NCI-H1092 treated with DMSO at 0.1 percent for 48 hours (cell line): ENCODE measurements around the gene SEPTIN2.
"Not testable (repeated sequence)": the region's sequence is repeated elsewhere in the genome, so short reads cannot be mapped to it uniquely, and the experiment has no call there.

Experiments
- DNase-seq: peaks from one replicate; lab custom pipeline; 2025; lab: John Stamatoyannopoulos, UW

SEPTIN2 gene

GRCh38 chr2:241315879-241316631 lies at the start of gene SEPTIN2:
TSS of gene SEPTIN2 (plus strand) at chr2:241315925. CDS start at chr2:241324233, 8,308 bp downstream.
- DNase-seq, result peak; percentile 37

DNA sequence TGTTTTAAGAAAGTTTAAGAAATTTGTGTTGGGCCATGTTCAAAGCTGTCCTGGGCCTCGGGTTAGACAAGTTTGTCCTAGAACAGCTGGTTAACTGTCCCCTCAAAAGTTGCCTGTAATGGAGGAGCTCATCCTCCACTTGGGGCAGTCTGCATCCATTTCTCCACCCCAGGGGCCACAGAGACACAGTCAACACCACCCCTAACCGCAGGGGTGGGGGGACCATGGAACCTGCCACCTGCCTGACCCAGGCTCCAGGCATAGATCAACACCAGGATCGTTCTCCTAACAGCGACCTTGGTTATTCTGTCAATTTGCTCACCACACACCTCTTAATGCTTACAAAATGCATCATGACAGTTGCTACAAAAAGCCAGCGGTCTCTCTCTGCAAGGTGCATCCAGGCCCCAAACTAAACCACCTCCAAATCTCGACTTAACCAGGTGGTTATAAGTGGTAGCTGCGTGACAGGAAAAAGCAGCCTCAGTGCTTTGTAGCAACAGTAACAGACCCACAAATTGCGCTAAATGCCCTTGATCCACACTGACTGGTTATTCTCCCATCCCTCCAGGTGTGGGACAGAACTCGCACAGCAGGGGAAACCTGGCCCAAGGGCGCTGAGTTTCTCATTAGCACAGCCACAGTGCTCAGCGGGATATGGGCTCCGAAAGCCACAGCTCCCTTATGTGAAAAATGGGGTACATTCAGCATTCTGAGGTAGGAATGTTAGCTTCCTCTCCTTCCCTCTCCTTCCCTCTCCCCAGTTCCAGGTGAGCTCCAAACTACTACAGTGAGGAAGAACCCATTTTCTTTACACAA lies 48.3 kb upstream of the SEPTIN2 start:
- DNase-seq, result no peak

- DNase-seq, result no peak
Observed at GRCh38 chr2:241268306-241268705, 47.4 kb upstream of the SEPTIN2 start.

- no peak for DNase-seq
Observed at GRCh38 chr2:241268716-241269445, 46.8 kb upstream of the SEPTIN2 start.

DNA sequence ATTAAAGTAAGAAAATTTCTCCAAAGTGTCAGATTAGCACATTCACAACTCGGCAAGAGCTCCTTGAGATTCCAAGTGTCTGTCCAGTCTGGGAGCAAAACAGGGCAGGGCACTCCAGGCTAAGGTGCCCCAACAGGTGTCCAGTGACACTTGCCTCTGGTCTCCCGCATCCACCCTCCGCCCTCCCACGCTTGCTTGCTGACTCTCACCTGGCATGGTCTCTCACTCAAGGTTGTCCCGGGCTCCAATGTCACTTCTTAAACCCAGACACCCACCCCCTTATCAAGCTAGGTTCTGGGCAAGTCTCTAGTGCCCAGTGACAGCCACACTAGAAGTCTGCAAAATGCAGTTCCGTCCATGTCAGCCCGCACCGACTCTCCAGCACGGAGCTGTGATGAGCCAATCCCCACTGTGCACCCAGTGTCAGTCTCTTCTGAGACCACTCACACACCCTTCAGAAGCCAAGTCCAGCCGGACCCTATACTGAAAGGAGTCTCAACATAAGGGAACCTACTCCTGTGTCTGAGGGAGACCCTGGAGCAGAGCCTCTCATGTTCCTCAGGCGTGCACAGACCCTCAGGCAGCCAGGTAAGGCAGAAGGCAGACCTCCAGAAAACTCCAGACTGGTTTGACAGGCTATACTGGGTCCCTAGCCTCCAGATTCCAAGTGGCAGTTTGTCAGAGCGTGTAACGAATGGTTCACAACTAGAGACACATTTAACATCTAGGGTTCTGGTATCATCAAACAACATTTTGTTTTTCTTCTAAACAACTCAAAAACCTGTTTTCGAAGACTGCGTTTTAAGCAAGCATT lies 45.8 kb upstream of the SEPTIN2 start:
- DNase-seq, result no peak

DNA sequence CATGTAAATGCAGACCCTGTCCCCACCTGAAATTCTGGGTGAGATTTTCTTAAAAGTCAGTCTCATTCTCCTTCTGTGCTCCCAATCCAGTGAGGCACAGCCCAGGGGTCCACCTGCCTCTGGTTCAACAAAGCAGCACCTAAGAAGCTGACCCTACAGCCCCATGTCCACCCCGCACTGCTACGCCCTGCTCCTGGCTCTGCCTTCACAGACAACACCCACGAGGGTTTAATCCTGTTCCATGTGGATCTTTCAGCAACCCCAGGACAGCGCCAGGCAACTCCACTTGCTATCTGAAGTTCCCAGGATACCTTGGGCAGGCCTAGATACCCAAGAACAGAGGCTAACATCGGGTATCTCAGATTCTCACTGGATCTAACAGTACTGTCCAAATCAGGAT lies 45.2 kb upstream of the SEPTIN2 start:
- DNase-seq, result no peak

- DNase-seq, result no peak
Observed at GRCh38 chr2:241271706-241272302, 43.9 kb upstream of the SEPTIN2 start.

GRCh38 chr2:241272303-241273209 lies 43.2 kb upstream of the SEPTIN2 start:
- DNase-seq, result no peak

DNA sequence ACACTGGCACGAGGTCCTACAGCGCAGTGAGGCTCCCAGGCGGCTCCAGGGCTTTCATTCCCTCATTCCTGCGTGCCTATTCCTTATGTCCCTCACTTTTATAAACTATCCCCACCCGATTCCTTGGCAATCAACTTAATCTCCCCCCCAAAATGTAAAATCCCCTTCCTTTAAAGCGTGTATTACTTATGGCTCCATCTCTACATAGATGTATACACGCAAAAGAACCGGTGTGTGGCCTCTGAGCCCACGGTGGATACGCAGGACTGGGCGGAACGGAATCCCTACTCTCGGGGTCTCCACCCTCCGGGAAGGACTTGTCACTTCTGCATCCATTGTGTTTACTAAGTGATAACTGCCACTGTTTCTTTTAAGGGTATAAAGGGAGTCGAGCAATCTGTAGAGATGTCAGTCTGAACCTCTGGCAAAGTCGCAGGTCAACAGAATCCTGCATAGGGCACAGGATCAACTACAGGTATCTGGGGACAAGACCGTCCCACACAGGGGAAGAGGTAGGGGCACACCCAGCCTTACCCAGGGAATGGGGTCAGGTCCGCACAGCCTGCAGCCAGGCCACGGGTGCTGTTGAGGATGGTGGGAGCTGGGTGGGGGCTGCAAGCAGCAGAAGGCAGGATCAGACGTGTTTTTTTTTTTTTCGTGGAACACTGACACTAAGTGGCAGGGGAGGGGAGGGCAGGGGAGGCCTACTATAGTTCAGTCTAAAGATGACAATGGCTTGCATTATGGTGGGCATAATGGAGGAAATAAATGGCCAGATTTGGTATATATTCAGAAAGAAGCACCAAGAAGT lies 42.3 kb upstream of the SEPTIN2 start:
- no peak for DNase-seq

DNA sequence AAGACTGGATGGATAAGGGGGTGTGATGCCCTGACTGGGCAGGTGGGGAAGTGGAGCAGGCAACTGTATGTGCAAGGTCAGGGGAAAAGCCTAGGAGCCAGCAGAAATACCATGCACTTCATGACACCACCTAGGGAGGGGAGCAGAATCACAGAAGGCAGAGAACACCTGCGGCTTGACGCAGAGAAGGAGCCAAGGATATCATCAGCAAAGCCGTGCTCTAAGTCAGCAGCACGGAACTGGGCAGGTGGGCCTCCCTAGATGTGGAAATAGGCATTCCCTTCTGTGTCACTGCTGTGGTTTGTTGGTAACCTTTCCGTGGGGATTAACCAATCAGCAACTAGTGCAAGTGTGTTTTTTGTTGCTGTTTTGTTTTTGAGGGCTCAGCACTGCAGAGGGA lies 41.6 kb upstream of the SEPTIN2 start:
- no peak for DNase-seq

- DNase-seq, result no peak
Observed at GRCh38 chr2:241275504-241275903, 40.2 kb upstream of the SEPTIN2 start.

- DNase-seq, result no peak
Observed at GRCh38 chr2:241275910-241276309, 39.8 kb upstream of the SEPTIN2 start.

DNA sequence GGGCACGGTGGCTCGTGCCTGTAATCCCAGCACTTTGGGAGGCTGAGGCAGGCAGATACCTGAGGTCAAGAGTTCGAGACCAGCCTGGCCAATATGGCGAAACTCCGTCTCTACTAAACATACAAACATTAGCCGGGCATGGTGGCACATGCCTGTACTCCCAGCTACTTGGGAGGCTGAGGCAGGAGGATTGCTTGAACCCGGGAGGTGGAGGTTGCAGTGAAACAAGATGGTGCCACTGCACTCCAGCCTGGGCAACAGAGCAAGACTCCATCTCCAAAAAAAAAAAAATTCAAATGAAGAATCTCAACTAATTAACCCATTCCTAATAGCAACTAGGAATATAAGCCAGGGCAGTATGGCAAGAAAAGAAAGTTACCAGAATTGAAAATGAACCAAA lies 37.4 kb upstream of the SEPTIN2 start:
- not testable (repeated sequence) for DNase-seq

DNA sequence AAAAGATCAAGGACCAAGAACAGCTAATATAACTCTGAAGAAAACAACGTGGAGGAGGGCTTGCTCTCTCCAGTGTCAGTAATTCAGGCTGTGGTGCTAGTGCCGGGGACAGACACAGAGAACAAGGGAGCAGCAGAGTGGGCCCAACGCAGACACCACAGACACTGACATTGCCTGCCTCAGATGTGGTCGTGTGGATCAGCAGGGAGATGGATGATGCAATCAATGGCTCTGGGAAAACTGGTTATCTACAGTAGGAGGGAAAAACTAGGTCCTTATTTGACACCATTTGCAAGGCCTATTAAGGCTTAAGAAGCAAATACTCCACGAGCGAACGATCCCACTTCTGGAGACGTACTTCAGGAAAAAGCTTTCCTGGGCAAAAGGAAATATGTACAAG lies 36.3 kb upstream of the SEPTIN2 start:
- no peak for DNase-seq

- DNase-seq, result no peak
Observed at GRCh38 chr2:241279828-241280227, 35.9 kb upstream of the SEPTIN2 start.

DNA sequence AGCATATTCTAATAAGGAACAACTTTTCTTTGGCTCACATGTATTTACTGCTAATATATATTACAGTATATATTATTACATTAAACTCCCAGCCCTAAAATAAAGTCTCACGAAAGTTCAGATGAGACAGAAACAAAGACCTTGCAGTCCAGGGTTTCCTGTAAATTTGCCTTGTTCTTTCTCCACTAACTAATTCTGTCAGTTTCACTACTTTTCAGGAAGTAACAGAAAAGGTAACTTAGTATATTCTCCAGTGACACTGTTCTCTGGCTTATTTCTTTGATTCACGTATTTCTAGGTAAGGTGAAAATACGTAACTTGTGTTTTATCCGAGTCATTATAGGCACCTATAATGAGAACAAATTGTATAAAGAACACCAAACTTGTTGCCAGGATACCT lies 35.4 kb upstream of the SEPTIN2 start:
- no peak for DNase-seq

DNA sequence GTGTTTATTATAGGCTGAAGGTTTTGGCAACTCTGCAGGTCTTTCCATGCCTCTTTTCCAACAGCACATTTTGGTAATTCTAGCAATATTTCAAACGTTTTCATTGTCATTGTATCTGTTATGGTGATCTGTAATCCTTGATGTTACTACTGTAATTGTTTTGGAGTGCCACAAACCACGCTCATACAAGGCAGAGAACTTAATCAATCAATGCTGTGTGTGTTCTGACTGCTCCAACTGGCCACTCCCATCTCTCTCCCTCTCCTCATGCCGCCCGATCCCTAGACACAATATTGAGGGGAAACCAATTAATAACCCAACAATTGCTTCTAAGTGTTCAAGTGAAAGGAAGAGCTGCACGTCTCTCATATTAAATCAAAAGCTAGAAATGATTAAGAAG lies 33.2 kb upstream of the SEPTIN2 start:
- DNase-seq, result no peak

DNA sequence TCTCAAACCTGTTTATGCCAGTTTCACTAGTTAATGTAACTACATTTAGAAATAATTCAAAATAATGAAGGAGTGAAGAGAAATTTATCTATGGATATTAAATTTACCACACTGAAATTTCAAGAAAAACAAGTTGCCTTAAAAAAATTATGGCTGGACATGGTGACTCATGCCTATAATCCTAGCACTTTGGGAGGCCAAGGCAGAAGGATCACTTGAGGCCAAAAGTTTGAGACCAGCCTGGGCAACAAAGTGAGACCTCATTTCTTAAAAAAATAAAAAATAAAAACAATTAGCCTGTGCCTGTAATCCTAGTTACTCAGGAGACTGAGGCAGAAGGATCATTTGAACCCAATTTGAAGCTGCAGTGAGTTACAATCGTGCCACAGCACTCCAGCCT lies 30.1 kb upstream of the SEPTIN2 start:
- no peak for DNase-seq

DNA sequence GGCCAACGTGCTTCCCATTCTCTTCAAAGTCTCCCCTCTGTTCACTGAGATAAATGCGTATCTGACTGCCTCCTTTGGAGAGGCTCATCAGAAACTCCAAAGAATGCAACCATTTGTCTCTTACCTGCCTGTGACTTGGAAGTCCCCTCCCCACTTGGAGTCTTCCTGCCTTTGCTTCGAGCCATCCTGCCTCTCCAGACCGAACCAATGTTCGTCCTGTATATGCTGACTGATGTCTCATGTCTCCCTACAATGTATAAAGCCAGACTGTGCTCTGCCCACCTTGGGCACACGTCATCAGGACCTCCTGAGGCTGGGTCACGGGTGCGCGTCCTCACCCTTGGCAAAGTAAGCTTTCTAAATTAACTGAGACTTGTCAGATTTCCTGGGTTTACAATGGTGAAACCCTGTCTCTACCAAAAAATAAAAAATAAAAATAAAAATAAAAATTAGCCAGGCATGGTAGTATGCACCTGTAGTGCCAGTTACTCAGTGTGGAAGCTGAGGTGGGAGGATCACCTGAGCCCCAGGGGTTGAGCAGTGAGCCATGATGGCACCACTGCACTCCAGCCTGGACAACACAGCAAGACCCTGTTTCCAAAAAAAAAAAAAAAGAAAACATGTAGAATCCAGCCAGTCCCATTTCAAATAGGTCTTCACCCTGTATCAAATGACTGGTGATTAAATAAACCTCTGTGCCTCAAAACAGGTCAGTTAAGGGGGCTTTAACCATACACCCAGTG lies 29.2 kb upstream of the SEPTIN2 start:
- DNase-seq, result no peak
